Bronchial epithelial cell (primary cell): Measurements from ENCODE around the gene PRELID1. TPM values are rescaled to one million over a fixed set of nuclear protein-coding genes. Genes with fewer than 3 reads are reported as not detected.
"Not testable (repeated sequence)": the region's sequence is repeated elsewhere in the genome, so short reads cannot be mapped to it uniquely, and the experiment has no call there.

Source experiments
- DNase-seq: peaks from one replicate; pipeline ENCODE4 v3.0.0-alpha.2; 2010; ENCODE audit warnings: low read depth
- FAIRE-seq: peaks from 2 replicates; lab custom pipeline; 2011; peaks lifted over from hg19 to GRCh38; lab: Jason Lieb, UNC
- H3K27me3 ChIP-seq: 2 replicates; pipeline ENCODE4 v1.5.1; 2011; ENCODE audit warnings: low read length; ENCODE audit not compliant: control insufficient read depth, insufficient read depth
- H3K36me3 ChIP-seq: 2 replicates; pipeline ENCODE4 v1.5.1; 2011; ENCODE audit warnings: low read length; ENCODE audit not compliant: control insufficient read depth, insufficient read depth
- H3K4me3 ChIP-seq: 2 replicates; pipeline ENCODE4 v1.5.1; 2011; ENCODE audit warnings: mild to moderate bottlenecking, low read depth, low read length, control low read depth
- CTCF ChIP-seq: IDR thresholded peaks from 2 replicates; pipeline ENCODE4 v1.5.1; 2011; ENCODE audit warnings: mild to moderate bottlenecking, moderate library complexity, low read length, control low read depth, inconsistent platforms; ENCODE audit not compliant: insufficient read depth, severe bottlenecking
- total RNA-seq: library from RNA; depleted of rRNA; stranded (reverse); fragments of >200 nt; gene quantifications from 2 replicates; pipeline ENCODE4 v1.2.1, GENCODE V29; 2014

PRELID1 gene
- total RNA-seq, 1 donor from 2014 or later: 139 TPM

GRCh38 chr5:177300951-177301350, 2.6 kb upstream of the PRELID1 start:
- FAIRE-seq (no peak), DNase-seq (peak; percentile 62)
- no peak overlapping the region for H3K4me3 ChIP-seq
- TF ChIP-seq CTCF: no peak
- H3K36me3 ChIP-seq: peaks cover 5% of the 10 kb centered on the region
- H3K27me3 ChIP-seq: no peaks in the 10 kb centered on the region

DNA sequence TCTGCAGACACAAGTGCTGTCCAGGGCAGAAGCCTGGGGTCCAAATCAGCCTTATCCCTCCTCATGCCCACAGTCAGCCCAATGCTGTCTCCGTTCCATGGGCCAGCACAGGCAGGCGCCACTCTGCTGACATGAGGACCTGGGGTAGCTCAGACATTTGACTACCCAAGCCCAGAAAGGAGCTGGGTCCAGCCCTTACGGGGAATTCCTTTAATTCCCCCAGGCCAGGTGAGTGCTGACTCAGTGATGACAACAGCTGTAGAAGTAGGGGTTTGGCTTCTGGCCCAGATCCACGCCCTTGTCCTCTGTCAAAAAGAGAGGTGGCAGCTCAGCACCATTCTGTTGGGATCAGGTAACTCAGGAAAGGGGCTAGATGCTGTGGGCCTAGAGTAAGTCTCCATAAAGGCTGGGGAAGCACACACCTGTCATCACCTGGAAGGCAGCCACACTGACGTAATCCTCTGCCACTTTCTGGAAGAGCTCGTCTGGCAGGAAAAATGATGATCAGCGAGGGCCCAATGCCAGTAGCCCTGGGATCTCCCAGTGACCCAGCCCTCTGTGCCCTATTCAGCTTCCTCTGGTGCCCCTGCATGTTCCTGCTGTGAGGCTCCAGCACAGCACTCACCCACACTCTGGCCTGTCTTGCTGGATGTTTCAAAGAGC, 2.0 kb upstream of the PRELID1 start:
- peak; percentile 76 for FAIRE-seq
- Histone ChIP-seq H3K4me3 (no peak overlapping the region), H3K36me3 (peaks cover 4% of the 10 kb centered on the region), H3K27me3 (no peaks in the 10 kb centered on the region)
- no peak for TF ChIP-seq CTCF
- peak; percentile 96 for DNase-seq

DNA sequence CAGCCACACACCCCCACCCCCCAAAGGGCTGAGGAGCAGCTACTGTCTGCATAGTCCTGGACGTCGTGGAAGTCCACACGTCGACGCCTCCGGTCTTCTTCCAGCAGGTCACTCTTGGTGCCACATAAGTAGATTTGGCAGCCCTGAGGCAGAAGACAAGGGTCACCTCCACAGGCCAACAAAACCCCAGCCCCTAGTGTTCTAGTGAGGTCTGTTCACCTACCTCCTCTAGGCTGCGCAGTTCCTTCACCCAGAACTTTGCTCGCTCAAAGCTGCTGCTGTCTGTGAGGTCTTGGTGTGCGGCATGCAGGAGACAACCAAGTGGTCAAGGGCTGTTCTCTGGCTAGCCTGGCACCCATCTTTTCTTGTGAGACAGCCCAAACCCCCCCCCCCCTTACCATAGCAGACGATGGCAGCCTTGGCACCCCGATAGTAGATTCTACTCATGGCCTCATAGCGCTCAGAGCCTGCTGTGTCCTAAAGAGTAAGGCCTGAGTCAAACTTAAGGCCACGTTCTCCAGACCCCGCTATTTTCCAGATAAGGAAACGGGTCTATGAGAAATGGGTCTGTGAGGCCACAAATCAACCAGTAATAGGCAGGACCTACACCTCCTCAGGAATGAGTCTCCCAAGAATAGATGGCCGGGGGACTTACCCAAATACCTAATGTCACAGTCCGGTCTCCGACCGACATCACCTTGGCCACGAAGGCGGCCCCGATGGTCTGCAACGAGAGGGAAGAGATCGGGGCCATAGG, 1.1 kb upstream of the PRELID1 start:
- no peak for DNase-seq

DNA sequence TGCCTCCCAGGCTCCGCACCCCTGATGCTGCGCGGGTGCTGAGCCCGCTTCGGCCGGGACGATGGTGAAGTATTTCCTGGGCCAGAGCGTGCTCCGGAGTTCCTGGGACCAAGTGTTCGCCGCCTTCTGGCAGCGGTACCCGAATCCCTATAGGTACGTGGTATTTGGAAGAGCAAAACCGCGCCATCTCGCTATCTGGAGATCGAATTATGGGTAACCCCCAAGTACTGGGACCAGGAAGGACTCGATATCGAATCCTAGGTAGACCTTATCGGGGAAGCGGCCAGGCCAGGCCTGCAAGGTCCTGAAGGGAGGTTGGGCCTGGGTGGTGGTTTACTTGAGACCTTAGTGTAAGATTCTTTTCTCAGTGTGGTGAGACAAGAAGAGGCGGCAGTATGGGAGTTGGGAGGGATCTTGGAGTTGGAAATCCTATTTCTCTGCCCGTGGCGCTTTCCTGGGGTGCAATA, 359 bp downstream of the PRELID1 start:
- no peak for FAIRE-seq

More for the DNA sequence above, 1.1 kb upstream of the PRELID1 start:
- Histone ChIP-seq H3K4me3 (peak overlapping the region; percentile 87), H3K36me3 (peaks cover 4% of the 10 kb centered on the region), H3K27me3 (no peaks in the 10 kb centered on the region)
- FAIRE-seq: no peak
- TF ChIP-seq CTCF: peak; percentile 5

DNA sequence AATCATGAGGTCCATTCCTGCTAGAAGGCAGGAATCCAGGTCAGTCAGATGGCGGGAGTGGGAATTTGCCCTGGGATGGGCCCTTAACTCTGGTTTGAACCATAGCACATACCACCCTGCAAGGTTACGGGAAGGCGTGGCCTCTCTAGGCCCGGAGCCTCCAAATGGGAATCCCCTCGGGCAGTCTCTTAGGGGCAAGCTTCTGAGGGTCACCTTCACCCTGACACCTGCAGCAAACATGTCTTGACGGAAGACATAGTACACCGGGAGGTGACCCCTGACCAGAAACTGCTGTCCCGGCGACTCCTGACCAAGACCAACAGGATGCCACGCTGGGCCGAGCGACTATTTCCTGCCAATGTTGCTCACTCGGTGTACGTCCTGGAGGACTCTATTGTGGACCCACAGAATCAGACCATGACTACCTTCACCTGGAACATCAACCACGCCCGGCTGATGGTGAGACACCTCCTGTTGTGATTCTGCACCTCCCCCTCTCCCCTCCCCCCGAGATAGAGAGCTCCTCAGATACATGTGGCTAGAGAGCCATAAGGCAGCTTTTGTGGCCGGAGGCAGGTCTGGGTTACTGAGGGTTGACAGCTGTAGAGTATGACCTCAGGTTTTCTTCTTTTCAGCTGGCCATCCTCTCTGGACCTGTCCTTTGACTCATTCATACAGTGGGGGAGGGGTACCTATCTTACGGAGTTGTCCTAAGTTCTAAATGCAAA, 957 bp downstream of the PRELID1 start:
- H3K4me3 ChIP-seq: peak overlapping the region; percentile 87
- DNase-seq (peak; percentile 38), FAIRE-seq (no peak)
- H3K27me3 ChIP-seq: no peaks in the 10 kb centered on the region
- H3K36me3 ChIP-seq: peaks cover 4% of the 10 kb centered on the region
- TF ChIP-seq CTCF: no peak

More for the DNA sequence above, 359 bp downstream of the PRELID1 start:
- no peak for DNase-seq
- no peak for TF ChIP-seq CTCF
- Histone ChIP-seq H3K36me3 (peaks cover 4% of the 10 kb centered on the region), H3K4me3 (peak overlapping the region; percentile 87), H3K27me3 (no peaks in the 10 kb centered on the region)

DNA sequence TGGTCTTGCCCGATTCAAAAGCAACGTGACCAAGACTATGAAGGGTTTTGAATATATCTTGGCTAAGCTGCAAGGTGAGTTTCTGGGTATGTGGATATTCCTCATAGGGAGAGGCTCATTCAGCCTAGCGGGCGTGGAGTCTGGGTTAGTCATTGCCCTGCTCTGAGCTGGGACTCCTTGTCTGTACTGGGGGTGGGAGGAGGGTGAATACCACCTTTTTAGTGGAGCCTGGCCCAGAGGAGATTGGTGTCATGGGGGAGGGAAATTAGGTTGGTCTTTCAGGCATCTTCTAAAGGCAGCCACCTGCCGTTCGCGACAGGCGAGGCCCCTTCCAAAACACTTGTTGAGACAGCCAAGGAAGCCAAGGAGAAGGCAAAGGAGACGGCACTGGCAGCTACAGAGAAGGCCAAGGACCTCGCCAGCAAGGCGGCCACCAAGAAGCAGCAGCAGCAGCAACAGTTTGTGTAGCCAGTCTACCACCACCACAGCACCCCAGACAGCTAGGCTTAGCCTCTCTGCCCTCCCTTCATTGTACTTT, 2.6 kb downstream of the PRELID1 start:
- H3K27me3 ChIP-seq, H3K36me3 ChIP-seq, H3K4me3 ChIP-seq, FAIRE-seq: not testable (repeated sequence)
- peak; percentile 49 for DNase-seq
